Thyroid gland (tissue), 4 donors: ENCODE data around the gene ENOX2.

Experiments used
- CTCF ChIP-seq, 6 experiments: fragments of 200-600 bp in 3 of 6; fragments of 450-650 bp in 3 of 6; sonication (generic) in 3 of 6; IDR thresholded peaks; one replicate each; pipeline ENCODE4 v1.5.1; 2016 to 2019; ENCODE audit warnings: antibody characterized with exemption in 6 of 6, mild to moderate bottlenecking in 2 of 6, inconsistent platforms in 1 of 6, moderate library complexity in 1 of 6
- POLR2A ChIP-seq, 2 donors: fragments of 450-650 bp; IDR thresholded peaks; one replicate each; pipeline ENCODE4 v1.6.1; 2017; ENCODE audit warnings: antibody characterized with exemption in 2 of 2, mild to moderate bottlenecking in 2 of 2, moderate library complexity in 1 of 2

- TF ChIP-seq POLR2A (IDR thresholded peaks at IDR 0.05) (no peak), CTCF (IDR thresholded peaks at IDR 0.05) (no peak)
Measured at GRCh38 chrX:130728208-130728607, 174.8 kb downstream of the ENOX2 start.
